ENCODE measurements around the gene POLR3GL.

Gene POLR3GL

GRCh38 chr1:146016891-146017290, 52.4 kb downstream of the POLR3GL start:
- Histone ChIP-seq H3K4me3 (ENCODE audit: low read depth, low read length) (no peak overlapping the region), H3K27ac (no peak overlapping the region), H3K9me3 (ENCODE audit: severe bottlenecking) (no peaks in the 10 kb centered on the region), H3K36me3 (no peaks in the 10 kb centered on the region), H3K27me3 (ENCODE audit: insufficient read depth, low read depth, severe bottlenecking) (no peaks in the 10 kb centered on the region)
- TF ChIP-seq, protein P1, sequence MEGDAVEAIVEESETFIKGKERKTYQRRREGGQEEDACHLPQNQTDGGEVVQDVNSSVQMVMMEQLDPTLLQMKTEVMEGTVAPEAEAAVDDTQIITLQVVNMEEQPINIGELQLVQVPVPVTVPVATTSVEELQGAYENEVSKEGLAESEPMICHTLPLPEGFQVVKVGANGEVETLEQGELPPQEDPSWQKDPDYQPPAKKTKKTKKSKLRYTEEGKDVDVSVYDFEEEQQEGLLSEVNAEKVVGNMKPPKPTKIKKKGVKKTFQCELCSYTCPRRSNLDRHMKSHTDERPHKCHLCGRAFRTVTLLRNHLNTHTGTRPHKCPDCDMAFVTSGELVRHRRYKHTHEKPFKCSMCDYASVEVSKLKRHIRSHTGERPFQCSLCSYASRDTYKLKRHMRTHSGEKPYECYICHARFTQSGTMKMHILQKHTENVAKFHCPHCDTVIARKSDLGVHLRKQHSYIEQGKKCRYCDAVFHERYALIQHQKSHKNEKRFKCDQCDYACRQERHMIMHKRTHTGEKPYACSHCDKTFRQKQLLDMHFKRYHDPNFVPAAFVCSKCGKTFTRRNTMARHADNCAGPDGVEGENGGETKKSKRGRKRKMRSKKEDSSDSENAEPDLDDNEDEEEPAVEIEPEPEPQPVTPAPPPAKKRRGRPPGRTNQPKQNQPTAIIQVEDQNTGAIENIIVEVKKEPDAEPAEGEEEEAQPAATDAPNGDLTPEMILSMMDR (IDR thresholded peaks at IDR 0.05; ENCODE audit: low read depth, low read length), result no peak
- no peak for DNase-seq

- Histone ChIP-seq H3K4me3 (ENCODE audit: low read depth, low read length) (no peak overlapping the region), H3K36me3 (no peaks in the 10 kb centered on the region), H3K27ac (no peak overlapping the region), H3K9me3 (ENCODE audit: severe bottlenecking) (no peaks in the 10 kb centered on the region), H3K27me3 (ENCODE audit: insufficient read depth, low read depth, severe bottlenecking) (no peaks in the 10 kb centered on the region)
- DNase-seq, result no peak
- TF ChIP-seq, protein P1 (IDR thresholded peaks at IDR 0.05; ENCODE audit: low read depth, low read length), result no peak
These were observed 55.0 kb downstream of the POLR3GL start for GRCh38 chr1:146019231-146020057.

DNA sequence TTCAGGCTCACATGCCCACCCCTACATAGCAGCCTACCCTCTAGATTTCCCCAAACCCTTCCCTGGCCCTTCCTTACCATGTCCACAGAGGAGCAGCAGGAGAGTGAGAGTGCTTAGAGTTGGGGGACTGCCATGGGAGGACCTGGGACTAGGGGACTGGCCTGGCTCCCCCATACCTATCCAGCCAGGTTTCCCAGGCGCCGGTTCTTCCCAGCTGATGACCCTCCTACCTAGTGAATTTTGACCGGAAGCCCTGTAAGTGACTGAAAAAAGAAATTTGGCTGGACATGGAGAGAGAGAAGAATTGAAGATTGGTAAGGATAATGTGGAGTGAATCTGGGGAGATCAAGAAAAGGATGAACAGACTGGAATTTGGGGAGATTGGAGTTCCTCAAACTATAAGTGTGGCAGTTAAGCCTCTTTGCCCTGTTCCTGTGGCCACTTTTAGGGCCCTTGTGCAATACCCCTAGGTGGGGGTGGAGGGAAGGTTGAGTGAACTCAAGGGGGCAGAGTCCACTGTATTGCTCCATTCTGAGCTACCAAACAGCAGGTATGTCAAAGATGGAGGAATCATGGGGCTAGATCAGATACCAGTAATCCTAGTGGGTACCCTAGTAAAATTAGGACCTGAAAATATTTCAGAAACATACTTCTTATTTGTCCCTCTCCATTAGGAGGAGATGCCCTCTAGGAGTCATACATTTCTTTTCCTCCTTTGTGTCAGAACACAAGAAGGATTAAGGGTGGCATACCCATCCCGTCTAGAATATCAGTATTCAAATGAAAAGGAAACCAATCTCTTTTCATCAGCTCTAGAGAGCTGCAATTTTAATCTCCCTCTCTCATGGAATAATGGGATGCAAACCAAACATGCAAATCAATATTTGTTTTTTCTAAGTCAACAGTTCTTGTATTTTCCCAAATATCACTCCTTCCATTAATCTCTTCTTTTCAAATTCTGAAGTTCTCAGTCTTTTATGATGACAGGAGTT, 55.9 kb downstream of the POLR3GL start:
- no peaks in the 10 kb centered on the region for H3K36me3 ChIP-seq
- TF ChIP-seq, protein P1 (IDR thresholded peaks at IDR 0.05; ENCODE audit: low read depth, low read length), result no peak
- no peak overlapping the region for H3K4me3 ChIP-seq (ENCODE audit: low read depth, low read length)
- H3K27ac ChIP-seq, result no peak overlapping the region
- H3K27me3 ChIP-seq (ENCODE audit: insufficient read depth, low read depth, severe bottlenecking), result no peaks in the 10 kb centered on the region
- DNase-seq, result no peak
- no peaks in the 10 kb centered on the region for H3K9me3 ChIP-seq (ENCODE audit: severe bottlenecking)

DNA sequence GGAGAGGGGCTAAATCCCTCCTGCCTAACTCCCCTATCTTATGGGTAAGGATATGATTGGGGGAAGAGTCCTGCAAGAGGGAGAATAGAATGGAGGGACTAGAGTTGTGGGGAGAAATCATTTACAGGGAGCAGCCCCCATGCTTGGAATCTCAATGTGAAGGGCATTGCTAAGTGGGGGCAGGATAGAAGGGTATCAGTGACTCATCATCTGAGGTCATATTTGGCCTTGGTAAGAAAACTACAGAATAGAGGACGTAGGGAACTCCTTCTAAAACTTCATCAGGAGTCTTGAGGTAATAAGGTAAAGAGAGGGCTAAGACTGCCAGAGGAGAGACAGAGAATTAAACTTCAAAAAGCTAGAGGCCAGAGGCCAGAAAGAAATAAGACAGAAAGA, 56.6 kb downstream of the POLR3GL start:
- Histone ChIP-seq H3K27ac (no peak overlapping the region), H3K4me3 (ENCODE audit: low read depth, low read length) (no peak overlapping the region), H3K36me3 (no peaks in the 10 kb centered on the region), H3K9me3 (ENCODE audit: severe bottlenecking) (no peaks in the 10 kb centered on the region), H3K27me3 (ENCODE audit: insufficient read depth, low read depth, severe bottlenecking) (no peaks in the 10 kb centered on the region)
- DNase-seq, result no peak
- TF ChIP-seq, protein P1 (IDR thresholded peaks at IDR 0.05; ENCODE audit: low read depth, low read length), result no peak

- Histone ChIP-seq H3K36me3 (no peaks in the 10 kb centered on the region), H3K4me3 (ENCODE audit: low read depth, low read length) (no peak within 1 kb of the TSS), H3K27ac (no peak within 1 kb of the TSS), H3K27me3 (ENCODE audit: insufficient read depth, low read depth, severe bottlenecking) (no peaks in the 10 kb centered on the region), H3K9me3 (ENCODE audit: severe bottlenecking) (no peaks in the 10 kb centered on the region)
- DNase-seq, result no peak
- TF ChIP-seq, protein P1 (IDR thresholded peaks at IDR 0.05; ENCODE audit: low read depth, low read length), result no peak
These were observed 57.3 kb downstream of the POLR3GL start, which contains the start of gene HJV for GRCh38 chr1:146021622-146022402. TSS of gene HJV (minus strand) at chr1:146021735. CDS start at chr1:146020231, 1,504 bp downstream.
